Heart left ventricle (tissue), 11 donors: Measurements from ENCODE around the gene PECR. TPM values are rescaled to one million over a fixed set of nuclear protein-coding genes. Genes with fewer than 3 reads are reported as not detected.

ENCODE experiments used
- polyA plus RNA-seq, 2 donors: library from polyadenylated mRNA; stranded (reverse); fragments of 200-250 nt; gene quantifications; one replicate each; pipeline ENCODE4 v1.2.3, GENCODE V29; 2013
- total RNA-seq, 9 donors: library from RNA; depleted of rRNA in 2 of 9; stranded (reverse); fragments of >200 nt in 2 of 9; fragmentation: NEBNext Ultra II Directional in 3 of 9; extraction: Animal tissue kit (Norgen Biotek cat#: 25700) in 3 of 9; gene quantifications; one replicate each; pipeline versions ENCODE4 v1.1.0 to v1.2.4, GENCODE V29; 2016 to 2023
- donor health status: ischemic (EF 13 %, LVEDD 7.1; RV severe dilation, severe dysfunction).
- donor health status: healthy with polysubstance abuse.
- donor health status: DM: no; HTN: yes; CAD: no.
- donor health status: DM: no; HTN: no; CAD: no.
- donor health status: ischemic (EF 25% LVEDD 5.7; RV mildly dilated, moderate dysfunction).
- donor health status: healthy.
- donor health status: DM: yes; HTN: yes; CAD: no.
- donor health status: PGD.
- donor health status: nonischemic (EF 23%, LVEDD 6.1; RV moderate dilation, normal function).

PECR gene
- total and polyA plus RNA-seq, 11 donors, result 1.5 to 12.2 (median 3.0) TPM

Other genes starting within 250 kb of the PECR start
- 1 to 10 TPM in 1 of 9 donors, under 1 TPM in 7, not detected in 1; 0.16 to 2.4 (median 0.40) TPM for gene MREG, start 68.3 kb downstream of the PECR start, total RNA-seq
- gene MREG, start 68.3 kb downstream of the PECR start, polyA plus RNA-seq, result under 1 TPM; 0.14 to 0.23 TPM
- gene TMEM169, start 110 bp upstream of the PECR start, total RNA-seq, result 1 to 10 TPM in 1 of 9 donors, under 1 TPM in 8; 0.17 to 1.5 (median 0.44) TPM
- gene TMEM169, start 110 bp upstream of the PECR start, polyA plus RNA-seq, result under 1 TPM; 0.15 TPM
- gene XRCC5, start 27.5 kb upstream of the PECR start, total RNA-seq, result 100 to 1,000 TPM in 8 of 9 donors, 10 to 100 TPM in 1; 82.1 to 197 (median 126) TPM
- 100 to 1,000 TPM in 1 of 2 donors, 10 to 100 TPM in 1; 40.0 to 127 TPM for gene XRCC5, start 27.5 kb upstream of the PECR start, polyA plus RNA-seq